Measurements from ENCODE around the gene FZD10. TPM values are rescaled to one million over a fixed set of nuclear protein-coding genes. Genes with fewer than 3 reads are reported as not detected.

FZD10 gene
- total RNA-seq, 1 experiment from 2014 or later = not detected

DNA sequence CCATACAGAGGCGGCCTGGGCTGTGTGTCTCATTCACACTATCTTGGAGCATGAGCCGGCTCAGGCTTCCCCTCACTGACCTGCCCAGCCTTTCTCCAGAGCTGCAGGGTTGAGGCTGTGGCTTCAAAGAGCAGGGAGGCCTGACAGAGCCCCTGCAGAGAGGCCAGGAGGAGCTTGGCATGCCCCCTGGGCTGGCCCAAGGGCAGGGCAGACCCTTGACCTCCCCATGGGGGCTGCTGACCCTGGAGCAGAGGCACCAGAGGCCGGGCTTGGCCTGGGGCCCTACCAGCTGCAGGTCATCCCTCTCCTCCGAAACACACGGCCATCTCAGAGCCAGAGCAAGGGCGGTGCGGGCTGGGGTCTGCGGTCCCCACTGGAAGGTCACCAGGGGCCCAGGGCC is 46.6 kb upstream of the FZD10 start:
- in situ Hi-C loops (cut with HindIII; ENCODE audit: low pct_unique_long_range_greater_than_20kb, low sequenced_read_pairs) = no loop called here
- intact Hi-C loops (cut with micrococcal nuclease; ENCODE audit: unreplicated experiment) = no loop called here
- H3K36me3 ChIP-seq (ENCODE audit: control insufficient read depth, insufficient read depth, low read length) = no peaks in the 10 kb centered on the region
- no peaks in the 10 kb centered on the region for H3K4me1 ChIP-seq (ENCODE audit: control insufficient read depth, insufficient read depth, low read length)
- H3K9me3 ChIP-seq (ENCODE audit: control insufficient read depth, insufficient read depth, low read depth, low read length) = no peaks in the 10 kb centered on the region
- H3K27ac ChIP-seq (ENCODE audit: low read length) = no peak overlapping the region
- no peaks in the 10 kb centered on the region for H3K27me3 ChIP-seq (ENCODE audit: control insufficient read depth, insufficient read depth, low read length)
- no TSS peak for BruUV-seq (replicated peaks)
- peak; percentile 43; the same call in 1 of the 2 replicates for ATAC-seq
- POLR2A ChIA-PET = no interaction called here
- no peak for TF ChIP-seq TCF7L2 (IDR thresholded peaks at IDR 0.05; ENCODE audit: low read depth, low read length)
- TF ChIP-seq POLR2AphosphoS5 (IDR thresholded peaks at IDR 0.05; ENCODE audit: low read depth, low read length) = no peak
- no peak for TF ChIP-seq SIN3A (IDR thresholded peaks at IDR 0.05; ENCODE audit: borderline replicate concordance, insufficient read depth, low read depth, low read length)
- TF ChIP-seq, protein P1, sequence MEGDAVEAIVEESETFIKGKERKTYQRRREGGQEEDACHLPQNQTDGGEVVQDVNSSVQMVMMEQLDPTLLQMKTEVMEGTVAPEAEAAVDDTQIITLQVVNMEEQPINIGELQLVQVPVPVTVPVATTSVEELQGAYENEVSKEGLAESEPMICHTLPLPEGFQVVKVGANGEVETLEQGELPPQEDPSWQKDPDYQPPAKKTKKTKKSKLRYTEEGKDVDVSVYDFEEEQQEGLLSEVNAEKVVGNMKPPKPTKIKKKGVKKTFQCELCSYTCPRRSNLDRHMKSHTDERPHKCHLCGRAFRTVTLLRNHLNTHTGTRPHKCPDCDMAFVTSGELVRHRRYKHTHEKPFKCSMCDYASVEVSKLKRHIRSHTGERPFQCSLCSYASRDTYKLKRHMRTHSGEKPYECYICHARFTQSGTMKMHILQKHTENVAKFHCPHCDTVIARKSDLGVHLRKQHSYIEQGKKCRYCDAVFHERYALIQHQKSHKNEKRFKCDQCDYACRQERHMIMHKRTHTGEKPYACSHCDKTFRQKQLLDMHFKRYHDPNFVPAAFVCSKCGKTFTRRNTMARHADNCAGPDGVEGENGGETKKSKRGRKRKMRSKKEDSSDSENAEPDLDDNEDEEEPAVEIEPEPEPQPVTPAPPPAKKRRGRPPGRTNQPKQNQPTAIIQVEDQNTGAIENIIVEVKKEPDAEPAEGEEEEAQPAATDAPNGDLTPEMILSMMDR (IDR thresholded peaks at IDR 0.05) = no peak
- TF ChIP-seq, protein P2, sequence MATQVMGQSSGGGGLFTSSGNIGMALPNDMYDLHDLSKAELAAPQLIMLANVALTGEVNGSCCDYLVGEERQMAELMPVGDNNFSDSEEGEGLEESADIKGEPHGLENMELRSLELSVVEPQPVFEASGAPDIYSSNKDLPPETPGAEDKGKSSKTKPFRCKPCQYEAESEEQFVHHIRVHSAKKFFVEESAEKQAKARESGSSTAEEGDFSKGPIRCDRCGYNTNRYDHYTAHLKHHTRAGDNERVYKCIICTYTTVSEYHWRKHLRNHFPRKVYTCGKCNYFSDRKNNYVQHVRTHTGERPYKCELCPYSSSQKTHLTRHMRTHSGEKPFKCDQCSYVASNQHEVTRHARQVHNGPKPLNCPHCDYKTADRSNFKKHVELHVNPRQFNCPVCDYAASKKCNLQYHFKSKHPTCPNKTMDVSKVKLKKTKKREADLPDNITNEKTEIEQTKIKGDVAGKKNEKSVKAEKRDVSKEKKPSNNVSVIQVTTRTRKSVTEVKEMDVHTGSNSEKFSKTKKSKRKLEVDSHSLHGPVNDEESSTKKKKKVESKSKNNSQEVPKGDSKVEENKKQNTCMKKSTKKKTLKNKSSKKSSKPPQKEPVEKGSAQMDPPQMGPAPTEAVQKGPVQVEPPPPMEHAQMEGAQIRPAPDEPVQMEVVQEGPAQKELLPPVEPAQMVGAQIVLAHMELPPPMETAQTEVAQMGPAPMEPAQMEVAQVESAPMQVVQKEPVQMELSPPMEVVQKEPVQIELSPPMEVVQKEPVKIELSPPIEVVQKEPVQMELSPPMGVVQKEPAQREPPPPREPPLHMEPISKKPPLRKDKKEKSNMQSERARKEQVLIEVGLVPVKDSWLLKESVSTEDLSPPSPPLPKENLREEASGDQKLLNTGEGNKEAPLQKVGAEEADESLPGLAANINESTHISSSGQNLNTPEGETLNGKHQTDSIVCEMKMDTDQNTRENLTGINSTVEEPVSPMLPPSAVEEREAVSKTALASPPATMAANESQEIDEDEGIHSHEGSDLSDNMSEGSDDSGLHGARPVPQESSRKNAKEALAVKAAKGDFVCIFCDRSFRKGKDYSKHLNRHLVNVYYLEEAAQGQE (IDR thresholded peaks at IDR 0.05; ENCODE audit: insufficient read depth in 1 of 2, low read depth in 2 of 2, low read length in 1 of 2) = no peak
- H3K4me3 ChIP-seq (ENCODE audit: low read depth in 2 of 2, low read length in 2 of 2) = no peak overlapping the region
- CTCF ChIA-PET = no interaction called here
- DNase-seq (ENCODE audit: low read depth, low spot score) = no peak

DNA sequence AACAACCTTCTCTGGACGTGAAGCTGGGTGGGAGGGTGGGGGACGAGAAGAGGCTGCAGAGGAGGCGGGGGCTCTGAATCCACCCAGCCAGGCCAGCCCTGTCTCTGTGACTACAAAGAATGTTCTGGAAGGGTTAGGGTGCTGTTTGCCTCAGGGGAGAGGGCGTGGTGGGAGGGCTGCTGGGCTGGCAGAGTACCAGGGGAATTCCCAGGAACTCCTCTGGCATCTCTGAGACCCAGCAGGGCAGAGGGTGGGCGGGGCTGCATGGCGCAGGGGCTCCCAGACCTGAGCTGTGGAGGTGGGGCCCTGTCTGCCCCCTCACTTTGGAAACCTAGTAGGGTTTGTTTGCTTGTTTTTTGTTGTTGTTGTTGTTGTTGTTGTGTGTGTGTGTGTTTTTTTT is 45.5 kb upstream of the FZD10 start:
- ATAC-seq (no peak), DNase-seq (ENCODE audit: low read depth, low spot score) (no peak)
- TF ChIP-seq SIN3A (IDR thresholded peaks at IDR 0.05; ENCODE audit: borderline replicate concordance, insufficient read depth, low read depth, low read length) = no peak
- H3K36me3 ChIP-seq (ENCODE audit: control insufficient read depth, insufficient read depth, low read length) = no peaks in the 10 kb centered on the region
- in situ Hi-C loops (cut with HindIII; ENCODE audit: low pct_unique_long_range_greater_than_20kb, low sequenced_read_pairs) = no loop called here
- no peak overlapping the region for H3K4me3 ChIP-seq (ENCODE audit: low read depth in 2 of 2, low read length in 2 of 2)
- intact Hi-C loops (cut with micrococcal nuclease; ENCODE audit: unreplicated experiment) = no loop called here
- POLR2A ChIA-PET = no interaction called here
- BruUV-seq (replicated peaks) = no TSS peak
- no peaks in the 10 kb centered on the region for H3K27me3 ChIP-seq (ENCODE audit: control insufficient read depth, insufficient read depth, low read length)
- CTCF ChIA-PET = no interaction called here
- no peaks in the 10 kb centered on the region for H3K4me1 ChIP-seq (ENCODE audit: control insufficient read depth, insufficient read depth, low read length)
- H3K9me3 ChIP-seq (ENCODE audit: control insufficient read depth, insufficient read depth, low read depth, low read length) = no peaks in the 10 kb centered on the region
- no peak overlapping the region for H3K27ac ChIP-seq (ENCODE audit: low read length)

DNA sequence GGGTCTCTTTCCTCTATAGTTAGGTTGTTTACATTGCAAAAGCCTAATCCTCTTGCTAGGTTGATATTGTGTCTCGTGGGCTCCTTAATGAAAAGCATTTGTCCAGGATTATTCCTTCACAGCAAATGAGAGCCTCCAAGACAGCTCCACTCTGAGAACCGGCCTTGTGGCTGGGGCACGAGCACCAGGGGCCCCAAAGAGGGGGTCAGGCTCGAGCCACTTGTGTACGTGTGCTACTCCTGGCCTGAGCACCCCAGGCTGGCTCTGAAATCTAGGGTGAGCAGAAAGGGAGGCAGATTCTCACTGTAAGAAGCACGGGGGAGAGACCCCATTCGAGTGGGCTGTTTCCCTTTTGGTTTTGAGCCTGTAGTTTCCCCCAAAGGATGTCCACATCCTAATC is 45.0 kb upstream of the FZD10 start:
- H3K27ac ChIP-seq (ENCODE audit: low read length) = no peak overlapping the region
- ChIA-PET POLR2A (no interaction called here), CTCF (no interaction called here)
- in situ Hi-C loops (cut with HindIII; ENCODE audit: low pct_unique_long_range_greater_than_20kb, low sequenced_read_pairs) = no loop called here
- DNase-seq (ENCODE audit: low read depth, low spot score) = no peak
- intact Hi-C loops (cut with micrococcal nuclease; ENCODE audit: unreplicated experiment) = no loop called here
- TF ChIP-seq TCF7L2 (IDR thresholded peaks at IDR 0.05; ENCODE audit: low read depth, low read length) (no peak), SIN3A (IDR thresholded peaks at IDR 0.05; ENCODE audit: borderline replicate concordance, insufficient read depth, low read depth, low read length) (no peak), POLR2AphosphoS5 (IDR thresholded peaks at IDR 0.05; ENCODE audit: low read depth, low read length) (no peak)
- TF ChIP-seq, protein P2 (IDR thresholded peaks at IDR 0.05; ENCODE audit: insufficient read depth in 1 of 2, low read depth in 2 of 2, low read length in 1 of 2) = no peak
- TF ChIP-seq, protein P1 (IDR thresholded peaks at IDR 0.05) = no peak
- BruUV-seq (replicated peaks) = no TSS peak
- no peaks in the 10 kb centered on the region for H3K4me1 ChIP-seq (ENCODE audit: control insufficient read depth, insufficient read depth, low read length)
- no peaks in the 10 kb centered on the region for H3K9me3 ChIP-seq (ENCODE audit: control insufficient read depth, insufficient read depth, low read depth, low read length)
- H3K4me3 ChIP-seq (ENCODE audit: low read depth in 2 of 2, low read length in 2 of 2) = no peak overlapping the region
- H3K27me3 ChIP-seq (ENCODE audit: control insufficient read depth, insufficient read depth, low read length) = no peaks in the 10 kb centered on the region
- no peak for ATAC-seq
- H3K36me3 ChIP-seq (ENCODE audit: control insufficient read depth, insufficient read depth, low read length) = no peaks in the 10 kb centered on the region
